ENCODE measurements around the gene GTF2F2.

Gene GTF2F2, protein sequence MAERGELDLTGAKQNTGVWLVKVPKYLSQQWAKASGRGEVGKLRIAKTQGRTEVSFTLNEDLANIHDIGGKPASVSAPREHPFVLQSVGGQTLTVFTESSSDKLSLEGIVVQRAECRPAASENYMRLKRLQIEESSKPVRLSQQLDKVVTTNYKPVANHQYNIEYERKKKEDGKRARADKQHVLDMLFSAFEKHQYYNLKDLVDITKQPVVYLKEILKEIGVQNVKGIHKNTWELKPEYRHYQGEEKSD

DNA sequence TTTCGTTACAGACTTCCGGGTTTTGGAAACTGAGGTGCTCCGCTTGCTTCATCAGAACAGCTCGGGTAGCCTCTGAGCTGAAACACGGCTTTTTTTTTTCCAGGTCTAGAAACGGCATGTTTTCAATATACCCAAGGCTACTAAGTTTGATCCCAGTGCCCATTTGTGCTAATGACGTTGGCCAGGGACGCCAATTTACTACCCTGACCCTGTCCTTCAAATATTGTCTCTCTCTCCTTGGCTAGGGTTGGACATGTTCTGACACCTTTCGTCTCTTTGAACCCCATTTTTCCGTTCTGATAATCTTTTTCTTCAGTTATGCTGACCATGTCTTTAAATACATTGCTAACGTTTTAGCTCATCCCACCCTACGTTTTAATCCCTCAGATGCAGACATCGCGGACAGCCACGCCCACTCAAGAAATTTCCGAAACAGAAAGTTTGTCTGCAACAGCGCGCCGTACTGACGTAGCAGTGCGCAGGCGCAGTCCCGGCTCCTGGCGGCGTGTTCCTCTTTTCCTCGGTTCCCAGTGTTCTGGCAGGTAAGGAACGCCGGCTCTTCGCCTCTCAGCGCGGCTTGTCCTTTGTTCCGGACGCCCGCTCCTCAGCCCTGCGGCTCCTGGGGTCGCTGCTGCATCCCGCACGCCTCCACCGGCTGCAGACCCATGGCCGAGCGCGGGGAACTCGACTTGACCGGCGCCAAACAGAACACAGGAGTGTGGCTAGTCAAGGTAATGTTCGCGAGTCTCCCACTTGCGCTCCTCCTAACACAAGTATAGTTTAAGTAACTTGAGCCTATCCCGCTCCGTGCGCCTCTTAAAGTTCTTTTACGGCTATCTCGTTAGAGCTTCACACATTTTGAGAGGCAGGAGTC, at the start of gene GTF2F2:
TSS of gene GTF2F2 (plus strand) at position 520 of the 874 bp plus-strand sequence. CDS start at position 666, 146 bp downstream.
- peak within 1 kb of the TSS; percentile 82 for H3K4me3 ChIP-seq (ENCODE audit: low read depth, low read length)
- TF ChIP-seq, protein P1, sequence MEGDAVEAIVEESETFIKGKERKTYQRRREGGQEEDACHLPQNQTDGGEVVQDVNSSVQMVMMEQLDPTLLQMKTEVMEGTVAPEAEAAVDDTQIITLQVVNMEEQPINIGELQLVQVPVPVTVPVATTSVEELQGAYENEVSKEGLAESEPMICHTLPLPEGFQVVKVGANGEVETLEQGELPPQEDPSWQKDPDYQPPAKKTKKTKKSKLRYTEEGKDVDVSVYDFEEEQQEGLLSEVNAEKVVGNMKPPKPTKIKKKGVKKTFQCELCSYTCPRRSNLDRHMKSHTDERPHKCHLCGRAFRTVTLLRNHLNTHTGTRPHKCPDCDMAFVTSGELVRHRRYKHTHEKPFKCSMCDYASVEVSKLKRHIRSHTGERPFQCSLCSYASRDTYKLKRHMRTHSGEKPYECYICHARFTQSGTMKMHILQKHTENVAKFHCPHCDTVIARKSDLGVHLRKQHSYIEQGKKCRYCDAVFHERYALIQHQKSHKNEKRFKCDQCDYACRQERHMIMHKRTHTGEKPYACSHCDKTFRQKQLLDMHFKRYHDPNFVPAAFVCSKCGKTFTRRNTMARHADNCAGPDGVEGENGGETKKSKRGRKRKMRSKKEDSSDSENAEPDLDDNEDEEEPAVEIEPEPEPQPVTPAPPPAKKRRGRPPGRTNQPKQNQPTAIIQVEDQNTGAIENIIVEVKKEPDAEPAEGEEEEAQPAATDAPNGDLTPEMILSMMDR (IDR thresholded peaks at IDR 0.05; ENCODE audit: borderline replicate concordance, insufficient read depth, low read depth, low read length): no peak

DNA sequence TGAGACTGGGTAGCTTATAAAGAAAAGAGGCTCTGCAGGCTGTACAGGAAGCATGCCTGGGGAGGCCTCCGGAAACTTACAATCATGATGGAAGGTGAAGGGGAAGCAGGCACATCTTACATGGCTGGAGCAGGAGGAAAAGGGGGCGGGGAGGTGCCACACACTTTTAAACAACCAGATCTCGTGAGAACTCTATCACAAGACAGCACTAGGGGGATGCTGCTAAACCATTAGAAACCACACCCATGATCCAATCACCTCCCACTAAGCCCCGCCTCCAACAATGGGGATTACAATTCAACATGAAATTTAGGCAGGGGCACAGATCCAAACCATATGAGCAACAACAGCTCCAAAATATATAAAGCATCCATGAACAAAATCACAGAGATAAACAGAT, 46.5 kb upstream of the GTF2F2 start:
- TF ChIP-seq, protein P1 (IDR thresholded peaks at IDR 0.05; ENCODE audit: borderline replicate concordance, insufficient read depth, low read depth, low read length): no peak
- H3K4me3 ChIP-seq (ENCODE audit: low read depth, low read length): no peak overlapping the region

DNA sequence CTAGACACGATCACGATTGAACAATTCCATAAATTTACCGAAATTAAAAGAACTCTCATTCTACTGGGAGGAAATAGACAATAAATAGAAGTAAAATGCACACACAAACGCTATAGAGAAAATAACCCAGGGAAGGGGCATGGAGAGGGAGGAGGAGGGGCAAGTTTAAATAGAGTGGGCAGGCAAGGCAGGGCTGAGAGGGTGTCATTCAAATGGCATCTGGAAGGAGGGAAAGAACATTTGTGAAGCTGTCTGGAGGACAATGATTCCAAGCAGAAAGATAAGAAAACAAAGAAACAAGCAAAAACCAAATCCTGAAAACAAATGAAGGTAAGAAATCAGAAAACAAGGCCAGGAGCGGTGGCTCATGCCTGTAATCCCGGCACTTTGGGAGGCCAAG, 45.6 kb upstream of the GTF2F2 start:
- no peak overlapping the region for H3K4me3 ChIP-seq (ENCODE audit: low read depth, low read length)
- TF ChIP-seq, protein P1 (IDR thresholded peaks at IDR 0.05; ENCODE audit: borderline replicate concordance, insufficient read depth, low read depth, low read length): no peak

DNA sequence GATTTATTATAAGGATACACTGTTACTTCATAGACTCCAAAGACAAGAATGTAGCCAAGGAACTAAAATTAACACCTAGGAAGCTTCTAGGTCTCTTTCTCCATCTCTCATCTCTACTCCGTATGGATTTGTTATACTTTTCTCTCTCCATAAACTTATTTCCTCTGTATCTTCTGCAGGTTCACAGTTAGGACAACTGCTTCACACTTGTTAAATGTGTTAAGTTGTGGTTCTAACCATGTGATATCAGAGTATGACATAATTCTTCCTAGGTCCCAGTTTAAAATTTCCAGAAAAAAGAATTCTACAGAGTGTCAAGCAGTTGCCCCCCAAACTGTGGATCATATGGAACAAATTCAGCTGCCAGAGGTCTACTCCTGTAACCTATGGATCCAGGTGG, 42.3 kb upstream of the GTF2F2 start:
- H3K4me3 ChIP-seq (ENCODE audit: low read depth, low read length): no peak overlapping the region
- TF ChIP-seq, protein P1 (IDR thresholded peaks at IDR 0.05; ENCODE audit: borderline replicate concordance, insufficient read depth, low read depth, low read length): no peak

DNA sequence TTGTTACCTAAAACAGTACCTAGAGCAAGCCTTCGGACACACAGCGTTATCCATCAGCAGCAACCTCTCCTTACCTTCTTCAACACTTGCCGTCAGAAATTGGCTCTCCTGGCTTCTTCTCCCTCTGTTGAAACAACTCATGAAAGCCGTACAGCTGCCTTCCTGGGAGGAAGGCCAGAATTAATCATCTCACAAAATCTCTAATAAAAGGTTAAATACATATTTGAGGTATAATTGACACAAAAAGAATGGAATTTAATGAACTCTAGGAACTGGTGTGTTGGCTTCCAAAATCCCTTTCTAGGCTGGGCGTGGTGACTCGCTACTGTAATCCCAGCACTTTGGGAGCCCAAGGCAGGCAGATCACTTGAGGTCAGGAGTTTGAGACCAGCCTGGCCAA, 37.3 kb upstream of the GTF2F2 start:
- H3K4me3 ChIP-seq (ENCODE audit: low read depth, low read length): no peak overlapping the region
- TF ChIP-seq, protein P1 (IDR thresholded peaks at IDR 0.05; ENCODE audit: borderline replicate concordance, insufficient read depth, low read depth, low read length): no peak

DNA sequence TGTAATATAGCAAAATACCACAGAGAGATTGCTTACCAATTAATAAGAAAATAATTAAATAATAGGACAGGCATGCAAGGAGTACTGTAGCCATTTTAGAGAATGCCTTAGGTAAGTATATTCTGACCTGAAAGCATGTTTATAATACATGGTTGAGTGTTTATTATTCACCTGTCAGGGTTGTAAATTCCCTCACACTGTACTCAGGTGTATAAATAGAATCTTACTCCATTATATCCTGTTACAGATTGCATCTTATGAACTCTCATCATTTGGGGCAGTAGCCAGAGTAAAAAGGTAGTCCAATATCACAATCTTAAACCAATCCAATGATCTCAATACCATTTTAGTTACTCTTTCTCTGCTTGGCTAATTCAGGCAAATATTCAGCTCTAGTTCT, 35.8 kb upstream of the GTF2F2 start:
- TF ChIP-seq, protein P1 (IDR thresholded peaks at IDR 0.05; ENCODE audit: borderline replicate concordance, insufficient read depth, low read depth, low read length): no peak
- no peak overlapping the region for H3K4me3 ChIP-seq (ENCODE audit: low read depth, low read length)
